GM21515 (cell line): ENCODE measurements around the gene FTCD.
"Not testable (repeated sequence)": the region's sequence is repeated elsewhere in the genome, so short reads cannot be mapped to it uniquely, and the experiment has no call there.

ENCODE experiments used
- ATAC-seq: cut with Tn5 transposase; IDR thresholded peaks from one replicate; pipeline ENCODE4 v1.9.1; 2021; ENCODE audit not compliant: unreplicated experiment

Gene FTCD

DNA sequence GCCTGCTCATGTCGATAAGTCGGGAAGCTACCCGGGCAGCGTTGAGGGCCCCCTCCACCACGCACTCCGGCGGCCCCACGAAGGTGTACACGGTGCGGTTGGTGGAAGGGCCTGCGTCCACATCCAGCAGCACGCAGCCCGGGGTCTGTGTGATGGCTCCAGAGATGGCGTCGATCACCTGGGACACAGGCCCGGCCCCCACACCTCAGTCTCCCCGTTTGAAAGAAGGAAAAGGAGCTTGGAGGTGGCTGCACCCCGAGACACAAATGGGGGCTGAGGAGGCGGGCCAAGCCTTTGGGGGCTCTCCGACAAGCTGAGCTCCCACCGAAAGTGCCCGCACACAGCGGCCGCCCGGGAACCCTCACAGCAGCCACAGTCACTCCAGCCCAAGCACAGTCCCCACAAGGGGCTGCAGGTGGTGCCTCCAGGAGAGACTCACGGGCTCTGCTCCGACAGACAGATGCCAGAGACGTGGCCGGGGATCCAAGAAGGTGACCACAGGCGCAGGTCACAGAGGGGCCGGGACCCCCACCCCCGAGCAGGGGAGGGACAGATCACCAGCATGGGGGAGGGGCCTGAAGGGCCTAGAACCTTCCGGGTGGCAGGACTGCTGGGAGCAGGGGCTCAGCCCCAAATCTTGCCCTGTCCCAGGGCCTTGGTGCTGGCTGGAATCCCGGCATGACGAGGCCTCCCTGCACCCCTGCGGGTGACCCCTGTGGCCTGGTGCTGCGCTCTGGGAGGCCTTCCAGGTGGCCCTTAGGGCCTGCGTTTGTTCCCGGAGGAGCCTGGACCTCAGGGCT, 1.0 kb downstream of the FTCD start:
- no peak for ATAC-seq

DNA sequence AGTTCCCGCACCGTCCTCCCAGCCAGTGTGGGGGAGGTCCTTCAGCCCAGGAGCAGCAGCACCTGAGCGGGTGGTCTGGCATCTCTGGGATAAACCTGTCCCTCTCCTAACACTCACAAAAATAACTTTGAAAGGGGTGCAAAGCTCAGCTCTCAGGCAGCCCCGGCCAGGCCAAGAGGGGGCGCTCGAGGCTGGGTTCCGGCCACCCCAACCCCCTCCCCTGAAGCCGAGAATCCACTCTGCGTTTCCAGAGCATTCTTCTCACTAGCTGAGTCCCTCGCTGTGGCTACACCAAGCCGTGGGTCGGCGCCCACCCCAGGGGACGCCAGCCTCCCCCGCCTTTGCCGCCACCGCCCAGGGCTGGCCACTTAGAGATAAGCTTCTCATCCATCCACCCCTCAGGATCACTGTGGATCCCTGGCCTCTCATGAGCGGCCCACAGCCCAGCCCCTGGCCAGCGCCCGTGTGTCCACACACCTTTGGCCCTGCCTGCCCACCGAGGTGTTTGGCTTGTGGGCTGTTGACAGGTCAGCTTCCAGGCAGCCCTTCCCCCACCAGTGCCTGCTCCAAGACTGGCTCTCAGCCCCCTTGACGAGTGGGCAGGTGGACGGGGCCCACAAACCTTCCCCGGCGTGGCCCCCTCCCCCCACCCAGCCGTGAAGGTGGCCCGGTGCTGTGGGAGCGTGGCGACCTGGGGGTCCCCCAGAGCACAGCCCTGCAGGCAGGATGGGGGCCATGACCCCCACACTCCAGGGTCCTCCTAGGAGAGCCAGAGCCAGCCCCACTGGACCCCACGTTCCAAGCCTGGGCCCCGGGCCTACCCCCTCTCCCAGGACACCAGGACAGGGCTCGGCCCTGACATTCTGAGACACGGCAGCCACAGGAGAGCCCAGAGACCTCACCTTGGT, 1.9 kb downstream of the FTCD start:
- no peak for ATAC-seq

DNA sequence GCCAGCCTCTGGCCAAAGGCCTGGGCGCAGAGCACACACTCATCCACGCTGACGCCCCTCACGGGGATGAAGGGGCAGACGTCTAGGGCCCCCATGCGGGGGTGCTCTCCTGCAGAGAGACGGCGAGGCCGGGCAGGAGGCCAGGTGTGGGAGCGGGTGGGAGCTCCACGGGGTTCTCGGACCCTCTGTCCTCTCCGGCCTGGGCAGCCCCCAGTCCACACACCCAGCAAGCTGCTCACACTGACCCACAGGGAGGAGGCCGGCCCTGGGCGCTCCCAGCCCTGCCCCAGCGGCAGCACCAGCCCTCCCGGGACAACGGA, 2.5 kb downstream of the FTCD start:
- ATAC-seq: no peak

DNA sequence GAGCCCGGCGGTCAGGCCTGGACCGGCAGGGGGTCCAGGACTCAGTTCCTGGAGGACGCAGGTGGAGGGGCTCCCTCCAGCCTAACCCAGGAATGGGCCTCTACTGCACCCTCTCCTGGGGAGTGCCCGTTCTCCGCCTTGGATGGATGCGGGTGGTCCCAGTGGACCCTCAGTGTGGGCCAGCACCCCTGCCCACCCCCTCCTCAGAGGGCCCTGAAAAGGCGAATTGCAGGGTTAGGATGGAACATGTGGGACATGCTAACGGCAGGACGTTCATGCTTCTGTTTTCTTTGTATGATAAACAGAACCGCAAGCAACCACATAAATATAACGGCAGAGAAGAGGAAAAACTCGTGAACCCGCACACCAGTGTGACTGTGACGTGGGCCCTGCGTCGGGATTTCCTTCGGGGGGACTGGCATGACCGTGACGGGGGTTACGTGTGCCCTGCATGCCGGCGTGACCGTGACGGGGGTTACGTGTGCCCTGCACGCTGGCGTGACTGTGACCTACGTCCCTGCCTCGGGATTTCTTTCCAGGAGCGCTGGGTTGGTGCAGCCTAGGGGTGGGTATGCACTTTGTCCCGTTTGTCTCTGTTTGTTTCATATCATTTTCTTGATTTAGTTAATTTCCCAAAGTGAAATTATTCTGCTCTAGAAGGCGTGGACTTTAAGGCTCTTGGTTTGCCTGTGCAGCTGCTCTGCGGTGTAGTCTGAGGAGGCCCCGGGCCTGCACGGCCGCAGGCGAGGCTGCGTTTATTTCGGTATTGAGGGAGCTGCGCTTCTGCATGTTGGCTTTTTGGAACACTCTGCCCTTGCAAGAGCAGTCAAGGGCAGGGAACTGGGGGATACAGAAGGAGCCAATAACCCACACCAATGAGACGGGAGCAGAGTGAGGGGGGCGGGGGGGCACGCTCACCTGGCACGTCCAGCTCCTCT, 3.1 kb downstream of the FTCD start:
- no peak for ATAC-seq

DNA sequence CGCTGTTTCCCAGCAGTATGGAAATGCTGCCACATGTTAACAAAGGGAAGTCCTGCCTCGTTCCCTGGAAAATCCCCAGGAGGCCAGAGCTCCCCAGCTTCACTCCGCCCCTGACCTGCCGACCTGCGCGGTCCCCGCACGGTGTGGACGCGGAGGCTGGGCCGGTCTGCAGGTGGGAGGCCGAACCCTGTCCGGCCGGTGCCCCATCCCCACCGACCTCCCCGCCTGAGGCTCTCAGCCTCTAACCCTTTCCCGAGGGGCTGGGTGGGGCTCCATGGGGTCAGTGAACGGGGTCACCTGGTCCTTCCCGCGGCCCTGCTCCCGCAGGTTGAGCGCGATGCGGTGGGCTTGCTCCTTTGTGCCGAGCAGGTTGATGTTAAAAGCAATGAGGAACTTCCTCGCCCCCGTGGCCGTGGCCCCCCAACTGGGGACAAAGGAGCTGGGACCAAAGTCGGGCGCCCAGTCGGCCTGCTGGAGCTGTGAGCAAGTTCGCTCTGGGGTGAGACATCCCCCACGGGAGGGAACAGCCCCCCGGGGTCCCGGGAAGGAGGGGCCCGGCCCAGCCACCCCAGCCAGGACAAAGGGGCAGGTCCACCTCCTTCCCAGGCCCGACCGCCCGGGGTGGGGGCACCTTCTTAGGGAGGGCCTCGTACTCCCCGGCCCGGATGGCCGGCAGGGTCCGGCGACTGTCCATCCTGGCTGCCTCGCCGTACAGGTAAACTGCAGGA, 4.0 kb downstream of the FTCD start:
- ATAC-seq: no peak

DNA sequence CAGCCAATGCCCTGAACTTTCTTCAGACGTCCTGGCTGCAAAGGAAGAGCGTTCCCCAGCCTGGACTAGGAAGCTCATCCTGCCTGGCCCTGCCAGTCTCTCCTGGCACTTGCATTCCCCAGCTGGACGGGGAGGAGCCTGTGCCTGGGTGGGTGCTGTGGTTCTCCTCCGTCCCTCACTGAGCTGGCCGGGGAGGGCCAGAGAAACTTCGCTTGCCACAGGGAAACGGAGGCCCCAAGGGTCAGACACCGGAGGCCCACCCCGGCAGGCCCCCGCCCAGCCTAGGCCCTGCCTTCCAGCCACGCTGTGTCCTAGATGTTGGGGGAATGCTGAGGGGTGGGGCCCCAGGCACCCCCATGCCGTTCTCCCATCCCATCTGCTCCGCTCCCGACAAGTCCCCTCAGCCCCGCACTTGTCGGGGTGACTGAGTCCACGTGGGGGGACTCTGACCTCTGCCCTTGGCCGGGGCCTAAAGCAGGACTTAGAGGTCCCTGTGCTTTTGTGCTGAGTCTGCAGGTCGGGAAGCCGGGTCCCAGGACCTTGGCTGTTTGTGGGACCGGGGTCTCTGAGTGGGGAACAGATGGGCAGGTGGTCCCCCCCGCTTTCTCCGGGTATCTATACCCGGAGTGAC, 4.8 kb downstream of the FTCD start:
- ATAC-seq: no peak

DNA sequence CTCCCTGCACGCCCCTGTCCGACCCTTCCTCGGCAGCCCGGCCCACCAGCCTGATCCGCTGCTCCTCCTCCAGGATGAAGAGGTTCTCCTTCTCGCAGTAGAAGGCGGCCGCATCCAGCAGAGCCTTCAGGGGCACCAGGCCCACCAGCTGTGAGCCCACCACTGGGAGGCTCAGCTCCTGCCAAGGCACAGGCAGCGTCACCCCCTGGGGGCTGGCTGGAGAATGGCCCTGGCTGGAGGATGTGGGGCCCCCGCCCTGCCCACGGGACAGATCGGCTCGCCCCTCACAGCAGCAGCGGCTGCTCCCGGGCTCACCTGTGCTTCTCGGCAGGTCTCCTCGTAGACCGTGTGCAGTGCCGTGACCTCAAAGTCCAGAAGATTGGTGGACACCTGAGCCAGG, 5.3 kb downstream of the FTCD start:
- no peak for ATAC-seq

DNA sequence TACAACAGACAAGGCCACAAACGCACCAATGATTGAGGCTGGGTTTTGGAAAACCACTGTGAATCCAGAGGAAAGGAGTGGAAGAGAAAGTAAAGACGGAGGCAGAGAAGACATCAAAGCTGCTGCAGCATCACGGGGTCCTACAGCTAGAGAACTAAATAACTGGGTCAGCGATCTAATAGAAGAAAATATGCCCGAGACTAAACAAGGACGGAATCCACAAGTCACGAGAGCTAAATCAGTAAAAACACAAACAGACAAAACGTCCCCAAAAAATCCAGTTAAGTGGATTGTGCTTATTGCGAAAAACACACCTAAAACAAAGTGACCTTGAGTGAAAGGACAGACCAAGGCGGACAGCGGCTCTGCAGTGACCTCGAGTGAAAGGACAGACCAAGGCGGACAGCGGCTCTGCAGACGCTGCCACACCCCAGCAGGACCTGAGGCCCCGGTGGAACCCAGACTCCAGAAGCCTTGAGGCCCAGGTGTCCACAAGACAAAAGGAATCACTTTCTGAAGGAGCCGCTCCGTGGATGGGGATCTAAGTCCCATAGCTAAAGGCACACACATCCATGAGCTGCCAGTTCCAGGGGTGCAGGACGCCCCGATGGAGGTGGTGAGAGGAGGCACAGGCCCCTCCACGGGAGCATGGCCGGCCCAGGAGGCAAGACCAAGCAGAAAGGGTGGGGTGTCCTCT, 6.0 kb downstream of the FTCD start:
- ATAC-seq: no peak

DNA sequence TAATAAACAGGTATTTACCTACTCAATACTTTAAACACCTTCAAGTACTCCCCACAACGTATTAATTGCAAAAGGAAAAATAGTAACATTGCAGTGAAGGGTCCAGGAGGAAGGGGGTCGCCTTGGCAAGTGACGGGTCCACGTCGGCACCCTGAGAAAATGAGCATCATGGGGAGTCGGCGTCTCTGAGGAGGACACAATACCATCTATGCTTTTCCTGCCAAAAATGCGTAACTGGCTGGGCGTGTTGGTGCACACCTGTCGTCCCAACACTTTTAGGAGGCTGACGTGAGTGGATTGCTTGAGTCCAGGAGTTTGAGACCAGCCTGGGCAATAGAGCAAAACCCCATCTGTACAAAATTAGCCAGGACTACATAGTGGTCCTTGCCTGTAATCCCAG, 7.3 kb downstream of the FTCD start:
- ATAC-seq: no peak

DNA sequence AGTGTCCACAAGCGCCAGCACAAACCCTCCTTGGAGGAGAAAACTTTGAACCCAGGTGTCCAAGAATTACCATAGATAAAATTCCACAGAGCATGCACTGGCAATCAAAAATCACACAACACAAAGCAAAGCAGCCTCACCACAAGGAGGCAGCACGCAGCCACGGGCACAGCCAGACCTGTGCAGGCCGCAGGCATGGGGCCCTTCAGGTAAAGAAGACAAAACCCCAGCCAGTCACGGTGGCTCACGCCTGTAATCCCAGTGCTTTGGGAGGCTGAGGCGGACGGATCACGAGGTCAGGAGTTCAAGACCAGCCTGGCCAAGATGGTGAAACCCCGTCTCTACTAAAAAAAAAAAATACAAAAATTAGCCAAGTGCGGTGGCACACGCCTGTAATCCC, 8.0 kb downstream of the FTCD start:
- ATAC-seq: not testable (repeated sequence)

DNA sequence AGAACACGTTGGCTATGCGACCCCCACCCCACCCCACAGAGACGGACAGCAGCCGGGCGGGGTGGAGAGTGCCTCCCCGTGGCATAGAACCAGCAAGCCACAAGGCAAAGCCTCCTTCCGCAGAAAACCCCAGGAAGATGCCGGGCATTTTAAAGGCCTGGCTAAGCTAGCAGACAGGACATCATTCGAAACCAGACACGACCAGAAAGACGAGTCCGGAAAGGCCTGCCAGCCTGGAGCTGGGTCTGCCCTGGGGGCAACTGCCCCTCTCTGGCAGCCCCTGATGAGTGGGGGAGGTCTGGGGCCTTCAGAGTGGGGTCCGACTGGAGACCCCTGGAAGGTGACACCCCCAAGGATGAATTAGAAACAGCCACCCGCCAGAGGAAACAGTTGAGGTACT, 8.5 kb downstream of the FTCD start:
- ATAC-seq: no peak

DNA sequence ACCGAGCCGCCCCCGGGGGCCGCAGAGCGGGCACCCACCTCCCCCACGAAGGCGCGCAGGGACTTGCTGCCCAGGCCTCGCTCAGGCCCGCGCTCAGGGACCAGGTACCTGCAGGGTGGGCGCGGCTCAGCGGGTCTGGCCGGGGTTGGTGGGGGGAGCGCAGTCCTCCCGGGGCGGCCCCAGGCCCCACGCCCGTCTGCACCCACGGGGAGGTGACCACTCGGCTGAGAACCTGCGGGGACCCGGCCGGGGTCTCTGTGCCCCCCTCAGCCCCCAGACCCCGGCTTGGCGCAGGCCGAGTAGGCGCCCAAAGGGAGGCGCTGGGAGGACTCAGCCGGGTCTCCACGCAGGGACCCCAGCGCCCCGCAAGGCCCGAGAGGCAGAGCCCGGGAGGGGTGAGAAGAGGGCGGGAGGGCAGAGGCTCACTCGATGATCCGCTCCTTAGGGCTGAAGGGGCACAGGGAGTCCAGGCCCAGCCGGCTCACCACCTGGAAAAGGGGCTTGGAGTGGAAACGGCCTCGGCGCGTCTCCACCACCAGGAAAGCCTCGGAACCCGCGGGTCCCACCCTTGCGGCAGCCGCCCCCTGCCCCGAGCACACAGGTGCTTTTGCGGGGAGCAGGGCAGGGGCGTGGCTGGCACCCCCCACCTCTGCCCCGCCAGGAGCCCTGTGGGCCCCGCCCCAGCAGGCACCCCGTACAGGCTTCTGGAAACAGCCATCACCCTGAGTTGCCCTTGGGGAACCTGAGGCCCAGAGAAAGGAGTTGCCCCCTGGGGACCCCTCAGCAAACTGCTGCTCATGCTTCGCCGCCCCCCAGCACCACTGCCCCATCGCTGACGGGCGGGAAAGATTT, 9.3 kb downstream of the FTCD start:
- no peak for ATAC-seq

DNA sequence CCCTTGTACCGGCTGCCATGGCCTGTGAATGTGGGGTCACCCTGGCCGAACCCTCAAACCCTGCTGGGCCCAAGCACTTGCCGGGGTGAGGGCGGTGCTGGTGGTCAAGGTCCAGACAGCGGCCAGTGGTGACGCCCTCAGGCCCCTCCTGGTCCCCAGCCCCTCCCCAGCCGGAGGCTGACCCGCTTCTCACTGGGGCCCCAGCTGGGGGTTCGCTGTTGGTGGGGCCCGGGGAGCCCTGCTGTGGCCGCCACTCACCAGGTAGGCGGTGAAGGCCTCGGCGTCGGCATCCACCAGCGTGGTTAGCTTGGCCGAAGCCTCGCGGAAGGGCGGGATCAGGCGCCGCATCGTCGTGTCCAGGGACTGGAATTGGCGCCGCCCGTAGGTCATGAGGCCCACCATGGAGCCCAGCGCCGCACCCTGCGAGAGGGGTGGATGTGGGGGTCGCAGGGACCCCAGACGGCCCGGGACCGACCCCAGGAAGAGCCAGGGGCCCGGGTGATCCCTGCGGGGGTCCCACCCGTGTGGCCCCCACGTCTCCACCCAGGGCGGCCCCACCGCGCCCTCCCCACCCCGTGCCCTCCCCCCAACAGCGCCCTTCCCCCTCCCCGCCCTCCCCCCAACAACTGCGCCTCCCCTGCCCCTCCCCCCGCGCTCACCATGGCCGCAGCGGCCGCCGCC, 10.1 kb downstream of the FTCD start:
- no peak for ATAC-seq

DNA sequence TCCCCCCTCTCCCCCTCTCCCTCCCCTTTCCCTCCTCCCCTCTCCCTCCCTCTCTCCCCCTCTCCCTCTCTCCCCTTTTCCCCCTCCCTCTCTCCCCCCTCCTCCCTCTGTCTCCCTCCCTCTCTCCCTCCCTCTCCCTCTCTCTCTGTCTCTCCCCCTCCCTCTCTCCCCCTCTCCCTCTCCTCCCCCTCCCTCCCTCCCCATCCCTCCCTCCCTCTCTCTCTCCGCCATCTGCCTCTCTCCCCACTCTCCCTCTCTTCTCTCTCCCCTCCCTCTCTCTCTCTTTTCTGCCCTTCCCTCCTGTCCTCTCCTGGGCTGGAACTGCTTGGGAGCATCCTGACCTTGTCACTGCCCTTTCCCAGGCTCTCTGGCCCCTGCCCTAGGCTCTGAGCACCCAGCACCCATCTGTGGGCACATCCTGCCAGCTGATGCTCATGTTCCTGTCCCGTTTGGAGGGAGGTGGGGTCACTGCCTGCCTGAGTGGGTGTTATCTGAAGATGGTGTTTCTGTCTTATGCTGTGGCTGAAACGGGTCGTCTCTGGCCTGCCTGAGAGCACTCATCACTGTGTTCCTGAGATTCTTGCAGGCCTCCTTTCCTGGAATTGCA, 10.8 kb downstream of the FTCD start:
- no peak for ATAC-seq

DNA sequence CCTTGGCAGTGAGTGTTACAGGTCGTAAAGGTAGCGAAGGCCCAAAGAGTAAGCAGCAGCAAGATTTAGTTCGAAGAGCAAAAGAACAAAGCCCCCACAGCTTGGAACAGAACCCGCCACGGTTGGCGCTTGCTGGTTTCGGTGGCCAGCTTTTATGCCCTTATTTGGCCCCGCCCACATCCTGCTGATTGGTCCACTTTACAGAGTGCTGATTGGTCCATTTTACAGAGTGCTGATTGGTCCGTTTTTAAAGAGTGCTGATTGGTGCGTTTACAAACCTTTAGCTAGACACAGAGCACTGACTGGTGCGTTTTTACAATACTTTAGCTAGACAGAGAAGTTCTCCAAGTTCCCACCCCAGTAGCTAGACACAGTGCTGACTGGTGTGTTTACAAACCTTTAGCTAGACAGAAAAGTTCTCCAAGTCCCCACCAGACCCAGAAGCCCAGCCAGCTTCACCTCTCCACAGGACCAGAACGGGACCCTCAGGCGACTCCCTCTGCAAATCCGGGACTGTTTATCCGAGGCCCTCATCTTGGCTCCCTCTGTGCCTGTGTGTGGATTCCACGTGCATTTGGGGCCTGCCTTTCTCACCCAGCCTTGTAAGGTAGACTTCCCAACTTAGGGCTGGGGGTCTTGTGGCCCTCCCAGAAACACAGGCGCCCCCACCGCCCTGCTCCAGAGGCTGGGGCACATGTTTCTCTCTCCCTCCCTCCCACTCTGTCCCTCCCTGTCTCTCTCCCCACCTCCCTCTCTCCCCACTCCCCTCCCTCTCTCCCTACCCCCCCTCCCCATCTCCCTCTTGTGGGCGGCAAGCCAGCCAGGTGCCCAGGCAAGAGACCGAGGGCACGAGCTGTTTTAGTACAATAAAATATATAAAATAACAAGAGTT, 12.6 kb downstream of the FTCD start:
- no peak for ATAC-seq

DNA sequence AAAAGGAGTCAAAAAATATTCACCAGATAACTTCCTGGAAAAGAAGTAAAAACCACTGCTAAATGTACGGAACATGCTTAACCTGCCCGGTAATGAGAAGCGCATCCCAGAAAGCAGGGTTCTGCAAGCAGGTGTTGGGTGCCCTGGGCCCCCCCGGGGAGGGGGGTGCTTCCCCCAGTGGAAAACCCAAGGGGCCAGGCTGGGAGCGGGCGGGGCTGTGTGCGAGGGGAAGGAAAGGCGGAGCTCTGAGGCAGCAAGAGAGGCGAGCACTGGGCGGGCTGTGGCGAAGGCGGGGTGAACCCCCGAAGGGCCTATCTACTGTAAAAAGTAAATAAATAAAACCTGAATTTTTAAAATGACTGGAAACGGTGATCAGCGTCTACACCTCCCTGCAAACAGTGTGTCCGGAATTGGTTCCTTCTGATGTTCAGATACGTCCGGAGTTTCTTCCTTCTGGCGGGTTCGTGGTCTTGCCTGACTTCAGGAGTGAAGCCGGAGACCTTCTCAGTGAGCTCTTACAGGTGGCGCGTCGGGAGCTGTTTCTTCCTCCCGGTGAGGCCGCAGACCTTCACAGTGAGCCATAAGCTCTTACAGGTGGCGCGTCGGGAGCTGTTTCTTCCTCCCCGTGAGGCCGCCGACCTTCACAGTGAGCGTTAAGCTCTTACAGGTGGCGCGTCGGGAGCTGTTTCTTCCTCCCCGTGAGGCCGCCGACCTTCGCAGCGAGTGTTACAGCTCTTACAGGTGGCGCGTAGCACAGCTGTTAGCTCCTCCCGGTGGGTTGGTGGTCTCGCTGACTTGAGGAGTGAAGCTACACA, 13.4 kb downstream of the FTCD start:
- no peak for ATAC-seq
